Bronchial epithelial cell (primary cell): ENCODE data around the gene C1orf53. TPM values are rescaled to one million over a fixed set of nuclear protein-coding genes. Genes with fewer than 3 reads are reported as not detected.
"Not testable (repeated sequence)": the region's sequence is repeated elsewhere in the genome, so short reads cannot be mapped to it uniquely, and the experiment has no call there.

Experiments
- DNase-seq: peaks from one replicate; pipeline ENCODE4 v3.0.0-alpha.2; 2010; ENCODE audit warnings: low read depth
- FAIRE-seq: peaks from 2 replicates; lab custom pipeline; 2011; peaks lifted over from hg19 to GRCh38; lab: Jason Lieb, UNC
- H3K27me3 ChIP-seq: 2 replicates; pipeline ENCODE4 v1.5.1; 2011; ENCODE audit warnings: low read length; ENCODE audit not compliant: control insufficient read depth, insufficient read depth
- H3K36me3 ChIP-seq: 2 replicates; pipeline ENCODE4 v1.5.1; 2011; ENCODE audit warnings: low read length; ENCODE audit not compliant: control insufficient read depth, insufficient read depth
- H3K4me3 ChIP-seq: 2 replicates; pipeline ENCODE4 v1.5.1; 2011; ENCODE audit warnings: mild to moderate bottlenecking, low read depth, low read length, control low read depth
- total RNA-seq: library from RNA; depleted of rRNA; stranded (reverse); fragments of >200 nt; gene quantifications from 2 replicates; pipeline ENCODE4 v1.2.1, GENCODE V29; 2014
- TF ChIP-seq, protein P1 (sequence below): IDR thresholded peaks from 2 replicates; pipeline ENCODE4 v1.5.1; 2011; ENCODE audit warnings: mild to moderate bottlenecking, moderate library complexity, low read length, control low read depth, inconsistent platforms; ENCODE audit not compliant: insufficient read depth, severe bottlenecking

Gene C1orf53
- total RNA-seq, 1 donor from 2014 or later = 0.79 TPM

DNA sequence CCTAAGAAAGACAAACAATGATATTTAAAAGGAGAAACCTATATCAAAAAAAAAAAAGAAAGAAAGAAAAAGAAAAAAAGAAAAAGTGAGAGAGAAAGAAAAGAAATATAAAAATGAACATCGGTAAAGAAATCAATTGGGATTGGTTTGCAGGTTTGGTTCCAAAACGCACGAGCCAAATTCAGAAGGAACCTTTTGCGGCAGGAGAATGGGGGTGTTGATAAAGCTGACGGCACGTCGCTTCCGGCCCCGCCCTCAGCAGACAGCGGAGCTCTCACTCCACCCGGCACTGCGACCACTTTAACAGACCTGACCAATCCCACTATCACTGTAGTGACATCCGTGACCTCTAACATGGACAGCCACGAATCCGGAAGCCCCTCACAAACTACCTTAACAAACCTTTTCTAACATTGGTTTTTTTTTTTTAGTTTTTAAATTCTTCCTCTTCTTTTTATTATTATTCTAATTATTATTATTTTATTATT, 26.5 kb downstream of the C1orf53 start:
- H3K4me3 ChIP-seq = peak overlapping the region; percentile 14
- peaks cover 6% of the 10 kb centered on the region for H3K27me3 ChIP-seq

DNA sequence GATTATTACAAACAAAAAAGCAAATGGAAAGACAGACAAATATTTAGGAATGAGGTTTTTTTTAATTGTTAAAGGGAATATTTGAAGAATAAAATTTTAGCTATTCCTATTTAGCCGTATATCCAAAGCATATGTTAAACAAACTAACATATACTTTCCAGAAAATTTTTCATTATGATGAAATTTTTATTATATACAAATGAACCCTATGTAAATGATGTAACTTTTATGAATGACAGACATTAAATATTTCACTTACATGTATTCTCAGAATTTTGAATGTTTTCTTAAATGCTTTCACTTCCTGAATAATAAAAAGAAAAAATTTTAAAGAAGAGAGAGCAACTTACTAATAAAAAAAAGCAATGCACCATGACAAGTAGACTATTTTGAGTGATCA, 30.6 kb downstream of the C1orf53 start:
- H3K36me3 ChIP-seq = no peaks in the 10 kb centered on the region
- DNase-seq (no peak), FAIRE-seq (no peak)
- TF ChIP-seq, protein P1, sequence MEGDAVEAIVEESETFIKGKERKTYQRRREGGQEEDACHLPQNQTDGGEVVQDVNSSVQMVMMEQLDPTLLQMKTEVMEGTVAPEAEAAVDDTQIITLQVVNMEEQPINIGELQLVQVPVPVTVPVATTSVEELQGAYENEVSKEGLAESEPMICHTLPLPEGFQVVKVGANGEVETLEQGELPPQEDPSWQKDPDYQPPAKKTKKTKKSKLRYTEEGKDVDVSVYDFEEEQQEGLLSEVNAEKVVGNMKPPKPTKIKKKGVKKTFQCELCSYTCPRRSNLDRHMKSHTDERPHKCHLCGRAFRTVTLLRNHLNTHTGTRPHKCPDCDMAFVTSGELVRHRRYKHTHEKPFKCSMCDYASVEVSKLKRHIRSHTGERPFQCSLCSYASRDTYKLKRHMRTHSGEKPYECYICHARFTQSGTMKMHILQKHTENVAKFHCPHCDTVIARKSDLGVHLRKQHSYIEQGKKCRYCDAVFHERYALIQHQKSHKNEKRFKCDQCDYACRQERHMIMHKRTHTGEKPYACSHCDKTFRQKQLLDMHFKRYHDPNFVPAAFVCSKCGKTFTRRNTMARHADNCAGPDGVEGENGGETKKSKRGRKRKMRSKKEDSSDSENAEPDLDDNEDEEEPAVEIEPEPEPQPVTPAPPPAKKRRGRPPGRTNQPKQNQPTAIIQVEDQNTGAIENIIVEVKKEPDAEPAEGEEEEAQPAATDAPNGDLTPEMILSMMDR = no peak
- H3K4me3 ChIP-seq = no peak overlapping the region
- peaks cover 6% of the 10 kb centered on the region for H3K27me3 ChIP-seq

More for the DNA sequence above, 26.5 kb downstream of the C1orf53 start:
- TF ChIP-seq, protein P1 = no peak
- H3K36me3 ChIP-seq = no peaks in the 10 kb centered on the region
- no peak for FAIRE-seq
- no peak for DNase-seq

DNA sequence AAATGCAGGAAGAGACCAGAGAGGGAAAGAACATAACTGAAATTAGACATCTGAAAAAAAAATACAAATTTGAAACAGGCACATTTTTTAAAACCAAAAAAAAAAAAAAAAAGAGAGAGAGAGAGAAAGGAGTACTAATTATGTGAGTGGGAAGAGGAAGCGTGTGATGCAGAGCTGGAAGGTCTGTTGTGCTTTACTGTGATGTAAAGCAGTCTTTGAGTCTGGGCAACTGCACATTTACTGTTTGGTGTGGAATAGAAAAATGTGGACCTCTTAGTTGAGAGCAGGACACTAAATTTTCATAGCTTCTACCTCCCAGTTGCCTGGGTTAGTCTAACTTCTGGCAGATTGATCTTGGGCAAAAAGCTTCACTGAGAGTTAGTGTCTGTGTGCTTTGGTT, 31.2 kb downstream of the C1orf53 start:
- no peak overlapping the region for H3K4me3 ChIP-seq

DNA sequence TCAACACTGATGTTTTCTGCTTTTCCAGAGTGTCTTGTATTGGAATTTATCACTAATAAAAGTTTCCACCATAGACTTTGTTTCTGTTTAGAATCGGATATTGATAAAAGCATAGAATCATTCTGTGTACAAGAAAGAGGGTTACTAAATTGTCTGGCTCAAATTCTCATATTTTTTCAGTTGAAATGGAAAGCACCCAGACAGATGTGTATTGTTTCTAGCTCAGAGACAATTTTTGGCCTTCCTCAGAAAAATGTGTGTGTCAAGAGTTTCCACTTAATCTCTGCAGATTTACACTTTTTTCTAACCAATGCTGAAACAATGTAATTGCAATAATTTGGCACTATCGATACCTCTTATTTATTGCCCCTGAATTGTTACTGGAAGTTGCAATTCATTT, 35.0 kb downstream of the C1orf53 start:
- Histone ChIP-seq H3K4me3 (no peak overlapping the region), H3K36me3 (no peaks in the 10 kb centered on the region), H3K27me3 (peaks cover 2% of the 10 kb centered on the region)
- TF ChIP-seq, protein P1 = no peak
- DNase-seq (no peak), FAIRE-seq (no peak)

More for the DNA sequence above, 31.2 kb downstream of the C1orf53 start:
- no peak for FAIRE-seq
- TF ChIP-seq, protein P1 = no peak
- peaks cover 4% of the 10 kb centered on the region for H3K27me3 ChIP-seq
- H3K36me3 ChIP-seq = no peaks in the 10 kb centered on the region
- no peak for DNase-seq

DNA sequence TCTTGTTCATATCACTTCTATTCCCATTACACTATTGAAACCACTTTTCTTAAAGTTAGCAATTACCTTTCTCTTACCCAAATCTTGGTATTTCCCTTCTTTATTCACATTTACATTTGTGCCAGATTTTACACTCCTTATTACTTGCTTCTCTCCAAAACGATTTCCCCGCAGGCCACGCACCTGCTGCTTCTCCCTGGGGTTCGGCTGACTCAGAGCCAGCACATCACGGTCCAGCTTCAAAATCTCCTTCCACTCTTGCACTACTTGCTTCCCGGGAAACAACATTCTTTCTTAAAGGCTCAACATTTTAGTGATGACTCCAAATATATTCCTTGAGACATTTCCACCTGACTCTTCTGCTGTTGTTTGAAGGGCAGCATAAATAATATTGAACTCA, 35.5 kb downstream of the C1orf53 start:
- Histone ChIP-seq H3K4me3 (no peak overlapping the region), H3K27me3 (peaks cover 2% of the 10 kb centered on the region), H3K36me3 (no peaks in the 10 kb centered on the region)
- DNase-seq = no peak
- FAIRE-seq = no peak
- TF ChIP-seq, protein P1 = no peak

DNA sequence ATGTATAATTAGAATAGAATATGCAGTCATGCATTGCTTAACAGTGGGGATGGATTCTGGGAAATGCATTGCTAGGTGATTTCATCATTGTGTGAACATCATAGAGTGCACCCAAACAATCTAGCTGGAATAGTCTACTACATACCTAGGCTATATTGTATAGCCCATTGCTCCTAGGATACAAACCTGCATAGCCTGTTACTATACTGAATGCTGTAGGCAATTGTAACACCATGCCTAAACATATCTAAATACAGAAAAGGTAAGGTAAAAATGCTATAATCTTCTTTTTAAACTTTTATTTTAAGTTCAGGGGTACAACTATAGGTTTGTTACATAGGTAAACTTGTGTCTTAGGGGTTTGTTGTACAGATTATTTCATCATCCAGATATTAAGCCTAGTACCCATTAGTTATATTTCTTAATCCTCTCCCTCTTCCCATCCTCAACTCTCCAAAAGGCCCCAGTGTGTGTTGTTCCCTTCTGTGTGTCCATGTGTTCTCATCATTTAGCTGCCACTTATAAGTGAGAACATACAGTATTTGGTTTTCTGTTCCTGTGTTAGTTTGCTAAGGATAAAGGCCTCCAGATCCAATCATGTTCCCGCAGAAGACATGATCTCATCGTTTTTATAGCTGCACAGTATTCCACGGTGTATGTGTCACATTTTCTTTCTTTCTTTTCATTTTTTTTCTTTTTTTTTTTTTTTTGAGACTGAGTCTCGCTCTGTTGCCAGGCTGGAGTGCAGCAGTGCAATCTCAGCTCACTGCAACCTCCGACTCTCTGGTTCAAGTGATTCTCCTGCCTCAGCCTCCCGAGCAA, 36.9 kb downstream of the C1orf53 start:
- not testable (repeated sequence) for H3K4me3 ChIP-seq, FAIRE-seq, H3K36me3 ChIP-seq, H3K27me3 ChIP-seq
- peak; percentile 63 for DNase-seq
